ENCODE results near the gene JKAMP. TPM values are rescaled to one million over a fixed set of nuclear protein-coding genes. Genes with fewer than 3 reads are reported as not detected.

The JKAMP gene
- total RNA-seq, 1 experiment from 2014 or later = 49.4 TPM

- TF ChIP-seq CTCF (IDR thresholded peaks at IDR 0.05; ENCODE audit: unreplicated experiment) = no peak
- Mint-ChIP-seq H3K27ac (ENCODE audit: unreplicated experiment) (no peak overlapping the region), H3K36me3 (ENCODE audit: insufficient read depth, unreplicated experiment) (peaks cover 12% of the 10 kb centered on the region), H3K9me3 (ENCODE audit: low read depth, unreplicated experiment) (no peaks in the 10 kb centered on the region), H3K27me3 (ENCODE audit: unreplicated experiment) (no peaks in the 10 kb centered on the region), H3K4me3 (ENCODE audit: low read depth, unreplicated experiment) (no peak overlapping the region), H3K4me1 (ENCODE audit: low read depth, unreplicated experiment) (no peaks in the 10 kb centered on the region)
- intact Hi-C loops (cut with micrococcal nuclease; ENCODE audit: unreplicated experiment) = no loop called here
- no TSS peak for BruUV-seq (replicated peaks)
- CTCF ChIA-PET = no interaction called here
- DNase-seq = no peak
Observed at GRCh38 chr14:59455411-59455810, 28.9 kb upstream of the JKAMP start.

GRCh38 chr14:59458486-59458885, 25.8 kb upstream of the JKAMP start:
- Mint-ChIP-seq H3K36me3 (ENCODE audit: insufficient read depth, unreplicated experiment) (peaks cover 12% of the 10 kb centered on the region), H3K27me3 (ENCODE audit: unreplicated experiment) (no peaks in the 10 kb centered on the region), H3K4me1 (ENCODE audit: low read depth, unreplicated experiment) (no peaks in the 10 kb centered on the region), H3K4me3 (ENCODE audit: low read depth, unreplicated experiment) (no peak overlapping the region), H3K9me3 (ENCODE audit: low read depth, unreplicated experiment) (no peaks in the 10 kb centered on the region), H3K27ac (ENCODE audit: unreplicated experiment) (no peak overlapping the region)
- no peak for TF ChIP-seq CTCF (IDR thresholded peaks at IDR 0.05; ENCODE audit: unreplicated experiment)
- BruUV-seq (replicated peaks) = no TSS peak
- intact Hi-C loops (cut with micrococcal nuclease; ENCODE audit: unreplicated experiment) = no loop called here
- CTCF ChIA-PET = no interaction called here
- DNase-seq = no peak

GRCh38 chr14:59460378-59460777, 23.9 kb upstream of the JKAMP start:
- DNase-seq = no peak
- no TSS peak for BruUV-seq (replicated peaks)
- no peak for TF ChIP-seq CTCF (IDR thresholded peaks at IDR 0.05; ENCODE audit: unreplicated experiment)
- intact Hi-C loops (cut with micrococcal nuclease; ENCODE audit: unreplicated experiment) = no loop called here
- H3K9me3 Mint-ChIP-seq (ENCODE audit: low read depth, unreplicated experiment) = no peaks in the 10 kb centered on the region
- H3K4me3 Mint-ChIP-seq (ENCODE audit: low read depth, unreplicated experiment) = no peak overlapping the region
- CTCF ChIA-PET = no interaction called here
- no peak overlapping the region for H3K27ac Mint-ChIP-seq (ENCODE audit: unreplicated experiment)
- no peaks in the 10 kb centered on the region for H3K4me1 Mint-ChIP-seq (ENCODE audit: low read depth, unreplicated experiment)
- peaks cover 17% of the 10 kb centered on the region for H3K36me3 Mint-ChIP-seq (ENCODE audit: insufficient read depth, unreplicated experiment)
- H3K27me3 Mint-ChIP-seq (ENCODE audit: unreplicated experiment) = no peaks in the 10 kb centered on the region

GRCh38 chr14:59461891-59462290, 22.4 kb upstream of the JKAMP start:
- TF ChIP-seq CTCF (IDR thresholded peaks at IDR 0.05; ENCODE audit: unreplicated experiment) = no peak
- no peaks in the 10 kb centered on the region for H3K27me3 Mint-ChIP-seq (ENCODE audit: unreplicated experiment)
- no peak for DNase-seq
- no peaks in the 10 kb centered on the region for H3K4me1 Mint-ChIP-seq (ENCODE audit: low read depth, unreplicated experiment)
- peaks cover 17% of the 10 kb centered on the region for H3K36me3 Mint-ChIP-seq (ENCODE audit: insufficient read depth, unreplicated experiment)
- H3K27ac Mint-ChIP-seq (ENCODE audit: unreplicated experiment) = no peak overlapping the region
- no peaks in the 10 kb centered on the region for H3K9me3 Mint-ChIP-seq (ENCODE audit: low read depth, unreplicated experiment)
- intact Hi-C loops (cut with micrococcal nuclease; ENCODE audit: unreplicated experiment) = no loop called here
- no peak overlapping the region for H3K4me3 Mint-ChIP-seq (ENCODE audit: low read depth, unreplicated experiment)
- no TSS peak for BruUV-seq (replicated peaks)
- CTCF ChIA-PET = no interaction called here
